ENCODE measurements around the gene ABL2. TPM values are rescaled to one million over a fixed set of nuclear protein-coding genes. Genes with fewer than 3 reads are reported as not detected.

Gene ABL2
- total and polyA plus RNA-seq, 2 donors (not counting 1 experiment from before 2014, with no cell fraction given): 2.6 to 20.0 TPM

GRCh38 chr1:179082999-179083335 is 146.5 kb downstream of the ABL2 start:
- Histone ChIP-seq H4K20me1 (ENCODE audit: control insufficient read depth, insufficient read depth, low read length, poor library complexity, severe bottlenecking) (peaks cover 29% of the 10 kb centered on the region), H3K9me3 (ENCODE audit: control extremely low read depth in 1 of 3, control insufficient read depth in 2 of 3, insufficient read depth in 1 of 3, low read length in 2 of 3) (no peaks in the 10 kb centered on the region), H3K36me3 (replicated peaks in 1 of 2; ENCODE audit: control extremely low read depth in 1 of 2, control insufficient read depth in 1 of 2, extremely low read depth in 1 of 2, insufficient read depth in 2 of 2, low read length in 1 of 2) (peaks cover 1 to 18% of the 10 kb centered on the region in 2 experiments), H3K79me2 (ENCODE audit: control insufficient read depth, insufficient read depth, low read length) (peaks cover 53% of the 10 kb centered on the region), H3K27me3 (replicated peaks in 1 of 4; ENCODE audit: control extremely low read depth in 1 of 4, control insufficient read depth in 3 of 4, insufficient read depth in 4 of 4, low read length in 3 of 4) (no peaks in the 10 kb centered on the region), H2AFZ (ENCODE audit: insufficient read depth, low read depth, low read length, poor library complexity, severe bottlenecking) (peak overlapping the region; percentile 59), H3K9ac (ENCODE audit: low read length) (peak overlapping the region; percentile 92), H3K4me3 (ENCODE audit: control extremely low read depth in 1 of 5, extremely low read depth in 1 of 5, insufficient read depth in 1 of 5, low read depth in 2 of 5, low read length in 4 of 5) (peak overlapping the region; percentile 14 to 95 (median 87)), H3K4me1 (ENCODE audit: control insufficient read depth in 2 of 2, insufficient read depth in 2 of 2, low read length in 2 of 2) (peaks cover 33 to 50% of the 10 kb centered on the region in 2 donors), H3K27ac (ENCODE audit: low read length in 2 of 2) (peak overlapping the region; percentile 94 to 95), H3K4me2 (replicated peaks; ENCODE audit: low read depth, low read length, poor library complexity, severe bottlenecking) (peak overlapping the region; percentile 96)
- 0% methylated on average over 2 of the region's 3 CpGs for WGBS (ENCODE audit: insufficient coverage)
- ChIA-PET CTCF (interaction anchor here (0.6 to 11.5 kb wide), 7 partner anchors 10 to 363 kb away, joined by 3 to 183 read pairs (median 4); partner anchors contain the start of gene AXDND1), POLR2A (interaction anchor here (0.6 to 2.5 kb wide), 7 partner anchors 14 to 1010 kb away, joined by 3 to 10 read pairs (median 4); partner anchors contain the start of gene AXDND1)
- peaks cover 60% of the 10 kb centered on the region for H3K4me1 Mint-ChIP-seq
- no peak for ATAC-seq (ENCODE audit: low read depth)
- no peaks in the 10 kb centered on the region for H3K27me3 Mint-ChIP-seq
- peak overlapping the region; percentile 98 for H3K4me3 Mint-ChIP-seq
- H3K27ac Mint-ChIP-seq: peak overlapping the region; percentile 97
- intact Hi-C loops (cut with micrococcal nuclease): loop anchor here (1.0 to 5.0 kb wide), 5 partner anchors 58 to 799 kb away; partner anchors contain the start of genes ABL2, FAM20B, RALGPS2 and TOR1AIP1
- DNase-seq: peak; percentile 75
- H3K9me3 Mint-ChIP-seq (ENCODE audit: insufficient read depth): no peaks in the 10 kb centered on the region
- TF ChIP-seq CTCF (IDR thresholded peaks at IDR 0.05): no peak
- no peak for TF ChIP-seq EZH2 (IDR thresholded peaks at IDR 0.05; ENCODE audit: borderline replicate concordance, insufficient read depth, low read depth, low read length, poor library complexity, severe bottlenecking)

- Histone ChIP-seq H3K79me2 (ENCODE audit: control insufficient read depth, insufficient read depth, low read length) (peaks cover 48% of the 10 kb centered on the region), H3K36me3 (replicated peaks in 1 of 2; ENCODE audit: control extremely low read depth in 1 of 2, control insufficient read depth in 1 of 2, extremely low read depth in 1 of 2, insufficient read depth in 2 of 2, low read length in 1 of 2) (peaks cover 1 to 14% of the 10 kb centered on the region in 2 experiments), H3K9ac (ENCODE audit: low read length) (peak overlapping the region; percentile 92), H3K27me3 (replicated peaks in 1 of 4; ENCODE audit: control extremely low read depth in 1 of 4, control insufficient read depth in 3 of 4, insufficient read depth in 4 of 4, low read length in 3 of 4) (no peaks in the 10 kb centered on the region), H3K4me3 (ENCODE audit: control extremely low read depth in 1 of 5, extremely low read depth in 1 of 5, insufficient read depth in 1 of 5, low read depth in 2 of 5, low read length in 4 of 5) (peak overlapping the region; percentile 14 to 95 (median 87)), H3K4me2 (replicated peaks; ENCODE audit: low read depth, low read length, poor library complexity, severe bottlenecking) (peak overlapping the region; percentile 96), H2AFZ (ENCODE audit: insufficient read depth, low read depth, low read length, poor library complexity, severe bottlenecking) (peak overlapping the region; percentile 59), H3K27ac (ENCODE audit: low read length in 2 of 2) (peak overlapping the region; percentile 94 to 95), H4K20me1 (ENCODE audit: control insufficient read depth, insufficient read depth, low read length, poor library complexity, severe bottlenecking) (peaks cover 25% of the 10 kb centered on the region), H3K4me1 (ENCODE audit: control insufficient read depth in 2 of 2, insufficient read depth in 2 of 2, low read length in 2 of 2) (peaks cover 28 to 45% of the 10 kb centered on the region in 2 donors), H3K9me3 (ENCODE audit: control extremely low read depth in 1 of 3, control insufficient read depth in 2 of 3, insufficient read depth in 1 of 3, low read length in 2 of 3) (no peaks in the 10 kb centered on the region)
- H3K4me1 Mint-ChIP-seq: peaks cover 56% of the 10 kb centered on the region
- CTCF ChIA-PET: interaction anchor here (0.6 to 11.5 kb wide), 7 partner anchors 10 to 550 kb away, joined by 3 to 183 read pairs (median 4); partner anchors contain the start of gene AXDND1
- intact Hi-C loops (cut with micrococcal nuclease): loop anchor here (1.0 to 5.0 kb wide), 5 partner anchors 57 to 800 kb away; partner anchors contain the start of genes ABL2, FAM20B, RALGPS2 and TOR1AIP1
- WGBS (ENCODE audit: insufficient coverage): under 1% methylated on average over 50 of the region's 52 CpGs
- H3K9me3 Mint-ChIP-seq (ENCODE audit: insufficient read depth): no peaks in the 10 kb centered on the region
- peak overlapping the region; percentile 97 for H3K27ac Mint-ChIP-seq
- H3K27me3 Mint-ChIP-seq: no peaks in the 10 kb centered on the region
- ATAC-seq (ENCODE audit: low read depth): peak; percentile 26
- H3K4me3 Mint-ChIP-seq: peak overlapping the region; percentile 98
- DNase-seq: peak; percentile 65
- POLR2A ChIA-PET: interaction anchor here (0.6 to 2.9 kb wide), 5 partner anchors 48 to 356 kb away, joined by 3 to 10 read pairs (median 4); partner anchors contain the start of gene AXDND1
- TF ChIP-seq EZH2 (IDR thresholded peaks at IDR 0.05; ENCODE audit: borderline replicate concordance, insufficient read depth, low read depth, low read length, poor library complexity, severe bottlenecking): no peak
- TF ChIP-seq CTCF (IDR thresholded peaks at IDR 0.05): no peak
Measured at GRCh38 chr1:179082333-179082998, 147.0 kb downstream of the ABL2 start.

Measured in B cell (primary cell).